Mesothelial cell of epicardium (in vitro differentiated cells): ENCODE results near the gene NFE2L1. TPM values are rescaled to one million over a fixed set of nuclear protein-coding genes. Genes with fewer than 3 reads are reported as not detected.

Experiments used
- DNase-seq, 2 experiments: peaks; one replicate each; pipeline ENCODE4 v3.0.0; 2021; ENCODE audit warnings: low spot score in 2 of 2; ENCODE audit not compliant: unreplicated experiment in 2 of 2
- H3K27ac Mint-ChIP-seq: 2 replicates; pipeline ENCODE4 v1.8.0; 2021; ENCODE audit warnings: mixed read lengths
- H3K27me3 Mint-ChIP-seq: 2 replicates; pipeline ENCODE4 v1.8.0; 2021; ENCODE audit warnings: low read depth, mixed read lengths
- H3K36me3 Mint-ChIP-seq: 2 replicates; pipeline ENCODE4 v1.8.0; 2021; ENCODE audit warnings: mixed read lengths
- H3K4me1 Mint-ChIP-seq: 2 replicates; pipeline ENCODE4 v1.8.0; 2021; ENCODE audit warnings: mixed read lengths
- H3K4me3 Mint-ChIP-seq: 2 replicates; pipeline ENCODE4 v1.8.0; 2021; ENCODE audit warnings: mild to moderate bottlenecking, moderate library complexity, mixed read lengths
- H3K9me3 Mint-ChIP-seq: 2 replicates; pipeline ENCODE4 v1.8.0; 2021; ENCODE audit warnings: mixed read lengths
- CTCF ChIP-seq: fragments of 200-600 bp; sonication (generic); IDR thresholded peaks from one replicate; pipeline ENCODE4 v1.5.0; 2021; ENCODE audit warnings: antibody characterized with exemption; ENCODE audit not compliant: unreplicated experiment
- total RNA-seq: library from RNA; stranded (reverse); gene quantifications from 3 replicates; pipeline ENCODE4 v1.2.1, GENCODE V29; 2021

NFE2L1 gene
- total RNA-seq, 1 donor from 2014 or later = 134 TPM

- peak overlapping the region; percentile 85 for H3K4me3 Mint-ChIP-seq
- no peaks in the 10 kb centered on the region for H3K9me3 Mint-ChIP-seq
- peaks cover 4% of the 10 kb centered on the region for H3K36me3 Mint-ChIP-seq
- no peaks in the 10 kb centered on the region for H3K27me3 Mint-ChIP-seq
- no peak for DNase-seq
- peak overlapping the region; percentile 100 for H3K27ac Mint-ChIP-seq
- H3K4me1 Mint-ChIP-seq = peaks cover 55% of the 10 kb centered on the region
- no peak for TF ChIP-seq CTCF
Observed at GRCh38 chr17:48047113-48047740, 932 bp upstream of the NFE2L1 start.

GRCh38 chr17:48048384-48049126 is 396 bp downstream of the NFE2L1 start:
- DNase-seq = no peak
- H3K27ac Mint-ChIP-seq = peak overlapping the region; percentile 100
- peaks cover 69% of the 10 kb centered on the region for H3K4me1 Mint-ChIP-seq
- H3K9me3 Mint-ChIP-seq = no peaks in the 10 kb centered on the region
- no peaks in the 10 kb centered on the region for H3K27me3 Mint-ChIP-seq
- H3K4me3 Mint-ChIP-seq = peak overlapping the region; percentile 85
- TF ChIP-seq CTCF = no peak
- peaks cover 9% of the 10 kb centered on the region for H3K36me3 Mint-ChIP-seq

DNA sequence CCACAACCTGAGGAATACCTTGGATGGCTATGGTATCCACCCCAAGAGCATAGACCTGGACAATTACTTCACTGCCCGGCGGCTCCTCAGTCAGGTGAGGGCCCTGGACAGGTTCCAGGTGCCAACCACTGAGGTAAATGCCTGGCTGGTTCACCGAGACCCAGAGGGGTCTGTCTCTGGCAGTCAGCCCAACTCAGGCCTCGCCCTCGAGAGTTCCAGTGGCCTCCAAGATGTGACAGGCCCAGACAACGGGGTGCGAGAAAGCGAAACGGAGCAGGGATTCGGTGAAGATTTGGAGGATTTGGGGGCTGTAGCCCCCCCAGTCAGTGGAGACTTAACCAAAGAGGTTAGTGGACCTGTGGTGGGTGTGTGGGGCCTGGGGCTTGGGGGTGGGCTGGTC is 3.1 kb downstream of the NFE2L1 start:
- DNase-seq = no peak
- peaks cover 13% of the 10 kb centered on the region for H3K36me3 Mint-ChIP-seq
- H3K4me1 Mint-ChIP-seq = peaks cover 74% of the 10 kb centered on the region
- H3K4me3 Mint-ChIP-seq = no peak overlapping the region
- H3K27ac Mint-ChIP-seq = peak overlapping the region; percentile 100
- TF ChIP-seq CTCF = no peak
- H3K27me3 Mint-ChIP-seq = no peaks in the 10 kb centered on the region
- H3K9me3 Mint-ChIP-seq = no peaks in the 10 kb centered on the region

- Mint-ChIP-seq H3K27me3 (no peaks in the 10 kb centered on the region), H3K27ac (peak overlapping the region; percentile 100)
- DNase-seq = no peak
Observed at GRCh38 chr17:48051706-48052486, 3.7 kb downstream of the NFE2L1 start.

More at GRCh38 chr17:48051706-48052486, 3.7 kb downstream of the NFE2L1 start:
- H3K4me1 Mint-ChIP-seq = peaks cover 68% of the 10 kb centered on the region
- H3K4me3 Mint-ChIP-seq = peak overlapping the region; percentile 44
- peaks cover 14% of the 10 kb centered on the region for H3K36me3 Mint-ChIP-seq
- H3K9me3 Mint-ChIP-seq = no peaks in the 10 kb centered on the region
- TF ChIP-seq CTCF = no peak
